ENCODE measurements around the gene USP5.

GRCh38 chr12:6866920-6867412, 15.0 kb downstream of the USP5 start:
- TF ChIP-seq ZBTB33 (IDR thresholded peaks at IDR 0.05; ENCODE audit: extremely low read depth, insufficient replicate concordance, low read length) (no peak), SIN3A (IDR thresholded peaks at IDR 0.05; ENCODE audit: low read depth) (no peak), POLR2A (IDR thresholded peaks at IDR 0.05; ENCODE audit: borderline replicate concordance, extremely low read depth, insufficient read depth, insufficient read length) (no peak), EZH2phosphoT487 (IDR thresholded peaks at IDR 0.05; ENCODE audit: borderline replicate concordance) (no peak), CTCF (IDR thresholded peaks at IDR 0.05 in 2 of 3, conservative IDR thresholded peaks at IDR 0.05 in 1 of 3; ENCODE audit: borderline replicate concordance in 1 of 3, insufficient read depth in 1 of 3, low read depth in 2 of 3, low read length in 2 of 3) (no peak), ATF3 (IDR thresholded peaks at IDR 0.05) (no peak), RAD21 (IDR thresholded peaks at IDR 0.05; ENCODE audit: low read depth) (no peak), EZH2 (IDR thresholded peaks at IDR 0.05) (no peak)
